GM10266 (cell line): ENCODE measurements around the gene ZDHHC14.

Source experiments
- DNase-seq: peaks from one replicate; pipeline ENCODE4 v3.0.0; 2012; ENCODE audit errors: extremely low spot score
- TF ChIP-seq, protein P1 (sequence below): IDR thresholded peaks from 2 replicates; pipeline ENCODE4 v1.5.1; 2012; ENCODE audit warnings: mild to moderate bottlenecking, low read depth; ENCODE audit not compliant: control insufficient read depth, insufficient read depth; ENCODE audit errors: missing control alignments

Gene ZDHHC14

DNA sequence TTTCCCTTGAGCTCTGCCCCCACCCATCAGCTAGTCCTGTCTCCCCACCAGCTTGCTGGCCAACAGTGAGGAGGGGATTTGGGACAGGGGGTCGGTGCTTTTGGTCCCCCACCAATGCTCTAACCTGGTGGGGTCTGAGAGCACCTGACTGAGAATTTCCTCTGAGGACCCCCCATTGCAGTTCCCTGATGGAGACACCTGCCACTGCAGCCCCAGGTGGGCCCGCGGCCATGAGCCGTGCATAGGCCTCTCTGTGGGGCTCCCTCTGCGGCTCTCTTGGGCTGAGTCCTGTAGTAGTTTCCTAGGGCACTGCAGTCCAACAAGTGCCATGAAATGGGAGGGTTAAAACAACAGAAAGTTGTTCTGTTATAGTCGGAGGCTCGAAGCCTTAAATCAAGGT is 269.8 kb downstream of the ZDHHC14 start:
- TF ChIP-seq, protein P1, sequence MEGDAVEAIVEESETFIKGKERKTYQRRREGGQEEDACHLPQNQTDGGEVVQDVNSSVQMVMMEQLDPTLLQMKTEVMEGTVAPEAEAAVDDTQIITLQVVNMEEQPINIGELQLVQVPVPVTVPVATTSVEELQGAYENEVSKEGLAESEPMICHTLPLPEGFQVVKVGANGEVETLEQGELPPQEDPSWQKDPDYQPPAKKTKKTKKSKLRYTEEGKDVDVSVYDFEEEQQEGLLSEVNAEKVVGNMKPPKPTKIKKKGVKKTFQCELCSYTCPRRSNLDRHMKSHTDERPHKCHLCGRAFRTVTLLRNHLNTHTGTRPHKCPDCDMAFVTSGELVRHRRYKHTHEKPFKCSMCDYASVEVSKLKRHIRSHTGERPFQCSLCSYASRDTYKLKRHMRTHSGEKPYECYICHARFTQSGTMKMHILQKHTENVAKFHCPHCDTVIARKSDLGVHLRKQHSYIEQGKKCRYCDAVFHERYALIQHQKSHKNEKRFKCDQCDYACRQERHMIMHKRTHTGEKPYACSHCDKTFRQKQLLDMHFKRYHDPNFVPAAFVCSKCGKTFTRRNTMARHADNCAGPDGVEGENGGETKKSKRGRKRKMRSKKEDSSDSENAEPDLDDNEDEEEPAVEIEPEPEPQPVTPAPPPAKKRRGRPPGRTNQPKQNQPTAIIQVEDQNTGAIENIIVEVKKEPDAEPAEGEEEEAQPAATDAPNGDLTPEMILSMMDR, result no peak
- DNase-seq, result no peak

DNA sequence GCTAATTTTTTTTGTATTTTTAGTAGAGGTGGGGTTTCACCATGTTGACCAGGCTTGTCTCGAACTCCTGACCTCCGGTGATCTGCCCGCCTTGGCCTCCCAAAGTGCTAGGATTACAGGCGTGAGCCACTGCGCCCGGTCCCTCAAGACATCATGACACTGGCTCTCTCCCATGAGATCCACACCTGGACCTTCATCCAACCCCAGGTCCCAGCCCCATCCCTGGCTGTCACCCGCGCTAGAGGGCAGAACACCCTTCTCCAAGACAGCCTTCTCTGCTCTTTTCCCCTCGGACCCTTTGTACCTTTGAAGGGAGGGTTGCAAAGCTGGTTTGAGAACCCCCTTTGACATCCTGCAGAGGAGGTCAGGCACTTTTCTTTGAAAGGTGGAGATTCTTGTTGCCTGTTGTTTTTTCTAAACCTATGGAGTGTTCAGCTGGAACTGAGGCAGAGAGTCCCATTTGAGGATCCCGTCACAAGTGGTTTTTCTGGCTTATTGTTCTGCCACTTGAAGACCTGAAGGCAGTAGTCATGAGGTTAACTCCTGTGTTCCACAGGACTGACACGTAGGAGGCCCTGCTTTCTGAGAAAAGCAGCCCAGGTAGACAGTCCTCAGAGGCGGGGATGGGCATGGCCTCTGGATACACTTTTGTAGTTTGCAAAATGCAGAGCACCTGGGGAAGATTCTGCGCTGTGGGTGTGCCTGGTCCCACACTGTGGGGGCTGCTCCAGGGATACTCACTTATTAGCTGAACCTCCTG is 270.9 kb downstream of the ZDHHC14 start:
- DNase-seq, result no peak
- TF ChIP-seq, protein P1, result no peak

GRCh38 chr6:157652601-157653363 is 271.8 kb downstream of the ZDHHC14 start:
- TF ChIP-seq, protein P1, result no peak
- DNase-seq, result no peak

DNA sequence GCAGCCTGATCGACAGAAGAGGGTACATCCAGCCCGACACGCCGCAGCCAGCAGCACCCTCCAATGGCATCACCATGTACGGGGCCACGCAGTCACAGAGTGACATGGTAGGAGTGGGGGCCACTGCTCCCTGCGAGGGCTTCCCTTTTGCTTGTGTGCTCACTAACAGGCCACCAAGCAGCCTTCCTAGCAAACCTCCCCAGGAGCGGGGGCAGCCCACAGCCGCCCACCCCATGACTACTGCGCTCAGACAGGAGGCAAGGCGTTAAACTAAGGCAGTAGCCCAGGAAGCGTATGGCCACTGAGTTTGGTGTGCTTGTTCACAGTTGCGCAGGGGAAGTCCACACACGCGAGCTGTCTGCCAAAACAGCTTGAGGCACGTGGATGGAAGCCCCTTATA is 272.5 kb downstream of the ZDHHC14 start:
- TF ChIP-seq, protein P1, result no peak
- no peak for DNase-seq

DNA sequence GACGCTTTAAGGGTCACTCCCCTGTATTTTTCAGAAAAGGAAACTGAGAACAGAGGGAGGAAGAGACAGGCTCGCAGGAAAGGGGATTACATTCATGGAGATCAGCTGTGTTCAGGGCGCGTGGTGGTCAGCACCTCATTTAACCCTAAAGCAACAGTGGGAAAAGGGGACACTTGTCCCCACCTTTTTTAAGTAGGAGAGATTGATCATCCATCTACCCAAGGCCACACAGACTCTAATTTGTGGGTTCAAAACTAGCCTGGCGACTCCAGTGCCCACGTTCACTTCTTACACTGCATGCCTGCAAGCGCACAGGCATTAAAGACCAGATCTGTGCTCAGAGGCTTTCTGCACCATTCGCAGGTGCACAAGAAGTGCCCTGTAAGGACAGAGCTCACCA is 274.1 kb downstream of the ZDHHC14 start:
- TF ChIP-seq, protein P1, result no peak

DNA sequence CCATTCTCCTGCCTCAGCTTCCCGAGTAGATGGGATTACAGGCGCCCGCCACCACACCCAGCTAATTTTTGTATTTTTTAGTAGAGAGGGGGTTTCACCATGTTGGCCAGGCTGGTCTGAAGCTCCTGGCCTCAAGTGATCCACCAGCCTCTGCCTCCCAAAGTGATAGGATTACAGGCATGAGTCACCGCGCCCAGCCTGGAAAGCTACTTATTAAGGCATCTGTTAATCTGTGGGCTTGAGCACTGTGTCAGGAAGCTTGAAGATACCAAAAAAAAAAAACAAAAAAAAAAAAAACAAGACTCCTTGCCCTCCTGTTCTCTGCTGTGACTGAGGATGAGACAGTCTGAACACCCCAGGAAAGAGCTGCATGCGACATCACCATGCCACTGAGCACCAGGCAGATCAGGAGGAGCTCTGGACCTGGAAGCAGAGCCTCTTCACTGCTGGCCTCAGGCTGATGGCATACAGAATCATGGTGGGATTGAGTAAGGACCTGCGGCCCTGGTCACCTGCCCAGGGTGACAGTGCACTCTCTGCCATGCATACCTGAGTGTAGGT is 275.5 kb downstream of the ZDHHC14 start:
- no peak for DNase-seq
- TF ChIP-seq, protein P1, result no peak

More for the DNA sequence above, 274.1 kb downstream of the ZDHHC14 start:
- no peak for DNase-seq
